Measurements from ENCODE around the gene SORCS2. TPM values are rescaled to one million over a fixed set of nuclear protein-coding genes. Genes with fewer than 3 reads are reported as not detected.
A peak's percentile ranks its signal among the peaks of the same experiment; 100 is the strongest.

The SORCS2 gene
- total and polyA plus RNA-seq, 2 of the 8 experiments (the other 6 are each of a cell fraction or from before 2014, with no cell fraction given), result 0.36 to 1.8 TPM

- H3K23me2 ChIP-seq (ENCODE audit: low read depth, low read length), result no peaks in the 10 kb centered on the region
- no peak overlapping the region for H4K5ac ChIP-seq (ENCODE audit: insufficient read length, low read depth, low read length)
- no peak overlapping the region for H3K4ac ChIP-seq (replicated peaks; ENCODE audit: insufficient read length, low read depth, low read length)
- H2BK15ac ChIP-seq (ENCODE audit: low read length), result no peak overlapping the region
- H3K14ac ChIP-seq (ENCODE audit: insufficient read length), result no peak overlapping the region
- H3K9ac ChIP-seq (replicated peaks in 1 of 4; ENCODE audit: extremely low read depth in 1 of 4, low read depth in 3 of 4, low read length in 3 of 4), result no peak overlapping the region
- 75% methylated on average over 8 of the region's 10 CpGs; no CpG with 5 or more reads in 1 of the 2 experiments for WGBS, 2 experiments (ENCODE audit: extremely low coverage in 1 of 2, insufficient coverage in 1 of 2, insufficient read length in 1 of 2, insufficient replicate concordance in 2 of 2, low coverage in 1 of 2, low lambda C conversion rate in 2 of 2, missing lambda C conversion rate in 1 of 2)
- no peaks in the 10 kb centered on the region for H4K20me1 ChIP-seq (replicated peaks in 1 of 2; ENCODE audit: control insufficient read depth in 1 of 2, insufficient read depth in 2 of 2, low read length in 2 of 2)
- no peaks in the 10 kb centered on the region for H3K79me1 ChIP-seq (ENCODE audit: low read depth, low read length)
- H3K4me3 ChIP-seq (ENCODE audit: extremely low read depth in 1 of 4, insufficient read depth in 2 of 4, low read depth in 3 of 4, low read length in 4 of 4), result no peak overlapping the region
- H2AFZ ChIP-seq (ENCODE audit: low read length), result no peak overlapping the region
- no peak overlapping the region for H2BK20ac ChIP-seq (ENCODE audit: low read length)
- POLR2A ChIA-PET (ENCODE audit: partially characterized antibody), result no interaction called here
- no peak overlapping the region for H2AK5ac ChIP-seq (ENCODE audit: low read depth, low read length)
- DNase-seq (ENCODE audit: low read depth in 1 of 2, low spot score in 2 of 2) (no peak), FAIRE-seq (no peak)
- no peak overlapping the region for H3K23ac ChIP-seq (ENCODE audit: insufficient read length)
- CTCF ChIA-PET (ENCODE audit: partially characterized antibody), result interaction anchor here (0.6 to 1.2 kb wide), 3 partner anchors 8 to 379 kb away, joined by 3 to 4 read pairs (median 3); no protein-coding TSS in a partner anchor
- H3K36me3 ChIP-seq (ENCODE audit: control insufficient read depth in 2 of 4, insufficient read depth in 4 of 4, low read length in 3 of 4), result no peaks in the 10 kb centered on the region
- H2BK5ac ChIP-seq (ENCODE audit: low read depth, low read length), result no peak overlapping the region
- no peak overlapping the region for H3K56ac ChIP-seq (replicated peaks; ENCODE audit: insufficient read length, low read depth, low read length)
- no peak overlapping the region for H2BK12ac ChIP-seq (ENCODE audit: low read depth, low read length)
- H3K4me2 ChIP-seq (ENCODE audit: insufficient read depth in 1 of 2, low read depth in 2 of 2, low read length in 2 of 2), result no peak overlapping the region
- TF ChIP-seq SIX5 (IDR thresholded peaks at IDR 0.05; ENCODE audit: low read depth, low read length) (no peak), MAX (IDR thresholded peaks at IDR 0.05) (peak; percentile 21; the same call in 1 of the 2 replicates), EZH2 (IDR thresholded peaks at IDR 0.05; ENCODE audit: low read depth, low read length, severe bottlenecking) (no peak), JUND (IDR thresholded peaks at IDR 0.05; ENCODE audit: low read length) (no peak)
- no peak overlapping the region for H4K91ac ChIP-seq (replicated peaks; ENCODE audit: insufficient read length, low read length)
- no peak overlapping the region for H4K8ac ChIP-seq (ENCODE audit: extremely low read depth, insufficient read depth, low read length)
- no peaks in the 10 kb centered on the region for H3K79me2 ChIP-seq (ENCODE audit: control insufficient read depth in 1 of 2, insufficient read depth in 2 of 2, low read length in 2 of 2)
- H3K27me3 ChIP-seq (replicated peaks in 1 of 4; ENCODE audit: control insufficient read depth in 3 of 4, extremely low read depth in 1 of 4, insufficient read depth in 3 of 4, low read length in 3 of 4), result no peaks in the 10 kb centered on the region
- H3K18ac ChIP-seq (ENCODE audit: extremely low read depth, low read length), result no peak overlapping the region
- H3K9me3 ChIP-seq (ENCODE audit: insufficient read depth in 2 of 2, low read depth in 1 of 2, low read length in 1 of 2), result peaks cover 5 to 8% of the 10 kb centered on the region in 2 experiments; a peak in 3 of 4 replicates
- H3K4me1 ChIP-seq (replicated peaks in 1 of 4; ENCODE audit: control insufficient read depth in 3 of 4, insufficient read depth in 4 of 4, low read length in 3 of 4), result peaks cover 0 to 2% (median 0%) of the 10 kb centered on the region in 4 experiments; a peak in 1 of 7 replicates
- no peak overlapping the region for H3K27ac ChIP-seq (ENCODE audit: low read depth, low read length)
- no peak overlapping the region for H2BK120ac ChIP-seq (replicated peaks; ENCODE audit: low read depth, low read length)
Measured at GRCh38 chr4:7628432-7628831, 436.1 kb downstream of the SORCS2 start.
